ENCODE measurements around the gene NGDN. TPM values are rescaled to one million over a fixed set of nuclear protein-coding genes. Genes with fewer than 3 reads are reported as not detected.

The NGDN gene
- total RNA-seq, 1 donor from 2014 or later = 67.4 TPM

DNA sequence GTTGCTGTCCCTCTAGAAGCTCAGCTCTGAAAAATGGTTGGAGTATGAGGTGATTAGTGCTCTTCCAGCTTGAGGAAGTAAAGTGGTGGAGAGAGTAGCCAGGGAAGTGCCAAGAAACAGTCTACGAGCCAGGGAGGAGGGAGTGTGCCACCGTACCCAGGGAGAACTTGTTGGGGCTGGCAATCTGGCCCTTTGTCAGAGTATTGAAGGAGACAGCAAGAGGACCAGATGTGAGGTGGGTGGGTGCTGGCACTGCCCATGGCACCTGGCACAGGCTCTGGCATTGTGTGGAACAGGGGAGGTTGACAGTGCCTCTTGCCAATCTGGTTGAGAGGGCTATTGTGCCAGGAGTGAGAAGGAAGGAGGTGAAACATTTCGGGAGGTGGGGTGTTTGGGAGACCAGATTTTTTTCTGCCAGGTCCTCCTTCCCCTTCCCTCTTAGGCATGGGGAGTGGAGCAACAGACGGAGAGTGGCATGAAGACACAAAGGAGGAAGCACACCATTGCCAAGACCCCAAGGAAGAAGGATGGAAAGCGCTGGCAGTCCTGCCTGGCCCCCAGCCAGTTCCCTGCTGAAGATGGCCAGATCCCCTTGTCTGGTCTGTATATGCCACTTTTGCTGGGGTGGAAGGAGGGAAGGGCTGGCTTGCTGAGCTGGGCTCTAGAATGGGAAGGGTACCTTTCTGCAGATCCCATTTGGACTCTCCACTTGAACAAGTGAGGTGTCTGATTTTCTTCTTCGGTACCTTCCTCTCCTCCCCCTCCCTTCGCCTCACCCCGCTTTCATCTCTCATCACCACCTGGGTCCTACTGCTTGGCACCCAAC is 44.5 kb downstream of the NGDN start:
- TF ChIP-seq, protein P1, sequence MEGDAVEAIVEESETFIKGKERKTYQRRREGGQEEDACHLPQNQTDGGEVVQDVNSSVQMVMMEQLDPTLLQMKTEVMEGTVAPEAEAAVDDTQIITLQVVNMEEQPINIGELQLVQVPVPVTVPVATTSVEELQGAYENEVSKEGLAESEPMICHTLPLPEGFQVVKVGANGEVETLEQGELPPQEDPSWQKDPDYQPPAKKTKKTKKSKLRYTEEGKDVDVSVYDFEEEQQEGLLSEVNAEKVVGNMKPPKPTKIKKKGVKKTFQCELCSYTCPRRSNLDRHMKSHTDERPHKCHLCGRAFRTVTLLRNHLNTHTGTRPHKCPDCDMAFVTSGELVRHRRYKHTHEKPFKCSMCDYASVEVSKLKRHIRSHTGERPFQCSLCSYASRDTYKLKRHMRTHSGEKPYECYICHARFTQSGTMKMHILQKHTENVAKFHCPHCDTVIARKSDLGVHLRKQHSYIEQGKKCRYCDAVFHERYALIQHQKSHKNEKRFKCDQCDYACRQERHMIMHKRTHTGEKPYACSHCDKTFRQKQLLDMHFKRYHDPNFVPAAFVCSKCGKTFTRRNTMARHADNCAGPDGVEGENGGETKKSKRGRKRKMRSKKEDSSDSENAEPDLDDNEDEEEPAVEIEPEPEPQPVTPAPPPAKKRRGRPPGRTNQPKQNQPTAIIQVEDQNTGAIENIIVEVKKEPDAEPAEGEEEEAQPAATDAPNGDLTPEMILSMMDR (IDR thresholded peaks at IDR 0.05; ENCODE audit: insufficient read depth, low read length, severe bottlenecking) = no peak
- H3K4me3 ChIP-seq (ENCODE audit: low read depth, low read length) = no peak overlapping the region
- H3K36me3 ChIP-seq (ENCODE audit: control insufficient read depth, insufficient read depth, low read length) = no peaks in the 10 kb centered on the region
- DNase-seq (ENCODE audit: low read depth) (no peak), FAIRE-seq (peak; percentile 93)
- no peaks in the 10 kb centered on the region for H3K27me3 ChIP-seq (ENCODE audit: control insufficient read depth, insufficient read depth, low read length)

GRCh38 chr14:23514644-23514957 is 45.1 kb downstream of the NGDN start:
- Histone ChIP-seq H3K27me3 (ENCODE audit: control insufficient read depth, insufficient read depth, low read length) (no peaks in the 10 kb centered on the region), H3K36me3 (ENCODE audit: control insufficient read depth, insufficient read depth, low read length) (no peaks in the 10 kb centered on the region), H3K4me3 (ENCODE audit: low read depth, low read length) (no peak overlapping the region)
- DNase-seq (ENCODE audit: low read depth) (no peak), FAIRE-seq (no peak)
- TF ChIP-seq, protein P1 (IDR thresholded peaks at IDR 0.05; ENCODE audit: insufficient read depth, low read length, severe bottlenecking) = no peak

- H3K4me3 ChIP-seq (ENCODE audit: low read depth, low read length) = no peak overlapping the region
- TF ChIP-seq, protein P1 (IDR thresholded peaks at IDR 0.05; ENCODE audit: insufficient read depth, low read length, severe bottlenecking) = no peak
- H3K27me3 ChIP-seq (ENCODE audit: control insufficient read depth, insufficient read depth, low read length) = no peaks in the 10 kb centered on the region
- no peak for DNase-seq (ENCODE audit: low read depth)
- no peak for FAIRE-seq
- H3K36me3 ChIP-seq (ENCODE audit: control insufficient read depth, insufficient read depth, low read length) = no peaks in the 10 kb centered on the region
These were observed 48.3 kb downstream of the NGDN start for GRCh38 chr14:23517650-23518326.

DNA sequence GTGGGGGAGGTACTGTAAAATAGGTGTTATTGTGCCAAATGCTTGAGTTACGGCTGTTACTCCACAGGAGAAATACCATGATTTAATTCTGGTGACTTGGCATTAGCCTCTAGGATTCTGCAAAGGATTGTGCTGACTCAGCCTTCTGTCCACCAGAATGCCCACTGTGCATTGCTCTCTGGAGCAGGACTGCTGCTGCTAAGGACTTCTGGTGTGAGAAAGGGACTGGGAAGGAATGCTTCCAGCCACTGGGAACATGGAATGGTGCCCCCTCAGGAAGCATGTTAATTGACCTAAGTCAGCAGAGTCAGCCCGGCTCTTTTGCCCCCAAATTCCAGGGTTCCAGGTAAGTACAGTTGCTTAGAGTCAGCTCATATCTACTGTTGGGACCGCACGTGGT is 49.2 kb downstream of the NGDN start:
- DNase-seq (ENCODE audit: low read depth) (no peak), FAIRE-seq (no peak)
- no peak overlapping the region for H3K4me3 ChIP-seq (ENCODE audit: low read depth, low read length)
- H3K36me3 ChIP-seq (ENCODE audit: control insufficient read depth, insufficient read depth, low read length) = no peaks in the 10 kb centered on the region
- no peaks in the 10 kb centered on the region for H3K27me3 ChIP-seq (ENCODE audit: control insufficient read depth, insufficient read depth, low read length)
- TF ChIP-seq, protein P1 (IDR thresholded peaks at IDR 0.05; ENCODE audit: insufficient read depth, low read length, severe bottlenecking) = no peak

DNA sequence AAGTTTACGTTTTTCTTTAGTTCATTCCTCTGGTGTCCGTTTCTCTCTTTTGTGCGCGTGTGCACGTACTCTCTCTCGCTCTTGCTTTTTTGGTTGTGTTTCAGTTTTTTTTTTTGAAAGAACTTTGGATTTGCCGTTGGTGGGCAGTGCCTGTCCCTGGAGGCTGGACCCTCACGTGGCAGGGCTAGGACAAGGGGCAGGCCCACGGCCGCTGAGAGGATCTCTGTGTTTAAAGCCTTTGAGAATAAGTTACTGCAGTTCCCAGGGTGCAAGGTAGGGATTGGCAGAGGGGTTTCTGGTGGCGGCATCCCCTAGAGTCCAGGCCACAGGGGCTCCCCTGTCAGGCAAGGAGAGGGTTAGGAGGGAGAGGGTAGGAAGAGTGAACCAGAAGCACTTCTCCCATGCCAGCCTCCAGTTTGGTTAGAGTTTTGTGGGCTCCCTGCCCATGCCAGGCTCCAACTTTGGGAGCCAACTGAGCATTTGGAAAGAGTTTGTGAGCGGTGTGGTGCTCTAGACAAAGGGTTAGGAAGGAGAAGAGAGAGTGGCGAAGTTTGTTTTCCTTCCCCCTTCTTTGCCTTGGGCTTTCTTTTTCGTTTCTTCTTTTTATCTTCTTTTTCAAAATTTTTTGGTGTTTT is 51.5 kb downstream of the NGDN start:
- no peak overlapping the region for H3K4me3 ChIP-seq (ENCODE audit: low read depth, low read length)
- no peak for DNase-seq (ENCODE audit: low read depth)
- TF ChIP-seq, protein P1 (IDR thresholded peaks at IDR 0.05; ENCODE audit: insufficient read depth, low read length, severe bottlenecking) = no peak
- no peaks in the 10 kb centered on the region for H3K27me3 ChIP-seq (ENCODE audit: control insufficient read depth, insufficient read depth, low read length)
- H3K36me3 ChIP-seq (ENCODE audit: control insufficient read depth, insufficient read depth, low read length) = no peaks in the 10 kb centered on the region
- no peak for FAIRE-seq

Measured in bronchial epithelial cell (primary cell).